Central memory CD8-positive, alpha-beta T cell (primary cell): ENCODE results near the gene ZNF438.
"Not testable (repeated sequence)": the region's sequence is repeated elsewhere in the genome, so short reads cannot be mapped to it uniquely, and the experiment has no call there.

ENCODE experiments used
- ATAC-seq: fragments of 150-1000 bp; cut with Tn5 transposase; replicated peaks from 2 replicates; pipeline ENCODE4 v1.10.0; 2022; ENCODE audit warnings: mild to moderate bottlenecking, moderate FRiP score, moderate number of reproducible peaks; ENCODE audit not compliant: poor library complexity, severe bottlenecking; ENCODE audit errors: extremely low read depth
- DNase-seq, 2 donors: peaks; one replicate each; pipeline ENCODE4 v3.0.0; 2021; ENCODE audit warnings: low spot score in 2 of 2
- H3K27ac Mint-ChIP-seq: one replicate; pipeline ENCODE4 v1.8.0; 2022; ENCODE audit warnings: low read depth, mild to moderate bottlenecking, moderate library complexity, mixed read lengths
- H3K27me3 Mint-ChIP-seq: one replicate; pipeline ENCODE4 v1.8.0; 2022; ENCODE audit warnings: mixed read lengths
- H3K36me3 Mint-ChIP-seq: one replicate; pipeline ENCODE4 v1.8.0; 2022; ENCODE audit warnings: mild to moderate bottlenecking, moderate library complexity, mixed read lengths; ENCODE audit not compliant: insufficient read depth
- H3K4me1 Mint-ChIP-seq: one replicate; pipeline ENCODE4 v1.8.0; 2022; ENCODE audit warnings: mixed read lengths
- H3K4me3 Mint-ChIP-seq: one replicate; pipeline ENCODE4 v1.8.0; 2022; ENCODE audit warnings: mild to moderate bottlenecking, moderate library complexity, mixed read lengths
- H3K9me3 Mint-ChIP-seq: one replicate; pipeline ENCODE4 v1.8.0; 2022; ENCODE audit warnings: mixed read lengths

Gene ZNF438

GRCh38 chr10:31036209-31036608 lies 4.5 kb upstream of the ZNF438 start:
- ATAC-seq (no peak), DNase-seq (no peak)
- H3K27ac Mint-ChIP-seq, result no peak overlapping the region
- H3K4me3 Mint-ChIP-seq, result no peak overlapping the region
- peaks cover 10% of the 10 kb centered on the region for H3K36me3 Mint-ChIP-seq
- H3K27me3 Mint-ChIP-seq, result no peaks in the 10 kb centered on the region
- H3K9me3 Mint-ChIP-seq, result no peaks in the 10 kb centered on the region
- no peaks in the 10 kb centered on the region for H3K4me1 Mint-ChIP-seq

- peaks cover 10% of the 10 kb centered on the region for H3K36me3 Mint-ChIP-seq
Measured at GRCh38 chr10:31035266-31035798, 3.7 kb upstream of the ZNF438 start.

GRCh38 chr10:31034098-31034909 lies 2.6 kb upstream of the ZNF438 start:
- no peaks in the 10 kb centered on the region for H3K9me3 Mint-ChIP-seq
- no peaks in the 10 kb centered on the region for H3K4me1 Mint-ChIP-seq
- H3K27me3 Mint-ChIP-seq, result no peaks in the 10 kb centered on the region
- no peak overlapping the region for H3K27ac Mint-ChIP-seq
- no peak overlapping the region for H3K4me3 Mint-ChIP-seq
- no peak for DNase-seq
- ATAC-seq, result no peak
- peaks cover 10% of the 10 kb centered on the region for H3K36me3 Mint-ChIP-seq

More at GRCh38 chr10:31035266-31035798, 3.7 kb upstream of the ZNF438 start:
- no peaks in the 10 kb centered on the region for H3K27me3 Mint-ChIP-seq
- H3K9me3 Mint-ChIP-seq, result no peaks in the 10 kb centered on the region
- H3K27ac Mint-ChIP-seq, result no peak overlapping the region
- no peaks in the 10 kb centered on the region for H3K4me1 Mint-ChIP-seq
- DNase-seq (no peak), ATAC-seq (no peak)
- no peak overlapping the region for H3K4me3 Mint-ChIP-seq

GRCh38 chr10:31033147-31033546 lies 1.5 kb upstream of the ZNF438 start:
- H3K27me3 Mint-ChIP-seq, result no peaks in the 10 kb centered on the region
- peak overlapping the region; percentile 88 for H3K4me3 Mint-ChIP-seq
- H3K27ac Mint-ChIP-seq, result peak overlapping the region; percentile 96
- no peaks in the 10 kb centered on the region for H3K9me3 Mint-ChIP-seq
- peaks cover 10% of the 10 kb centered on the region for H3K36me3 Mint-ChIP-seq
- no peak for DNase-seq
- no peaks in the 10 kb centered on the region for H3K4me1 Mint-ChIP-seq
- no peak for ATAC-seq

- H3K36me3 Mint-ChIP-seq, result peaks cover 10% of the 10 kb centered on the region
- no peaks in the 10 kb centered on the region for H3K4me1 Mint-ChIP-seq
- no peaks in the 10 kb centered on the region for H3K9me3 Mint-ChIP-seq
- DNase-seq (peak; percentile 88 to 95), ATAC-seq (peak; percentile 79)
- H3K27ac Mint-ChIP-seq, result peak overlapping the region; percentile 96
- no peaks in the 10 kb centered on the region for H3K27me3 Mint-ChIP-seq
- H3K4me3 Mint-ChIP-seq, result peak overlapping the region; percentile 88
Measured at GRCh38 chr10:31032258-31033132, 830 bp upstream of the ZNF438 start.

GRCh38 chr10:31031205-31031557 lies 484 bp downstream of the ZNF438 start:
- DNase-seq, result no peak
- H3K9me3 Mint-ChIP-seq, result no peaks in the 10 kb centered on the region
- no peaks in the 10 kb centered on the region for H3K4me1 Mint-ChIP-seq
- peak overlapping the region; percentile 96 for H3K27ac Mint-ChIP-seq
- no peak for ATAC-seq
- H3K4me3 Mint-ChIP-seq, result peak overlapping the region; percentile 88
- H3K27me3 Mint-ChIP-seq, result no peaks in the 10 kb centered on the region
- H3K36me3 Mint-ChIP-seq, result peaks cover 10% of the 10 kb centered on the region

GRCh38 chr10:31030800-31031199 lies 865 bp downstream of the ZNF438 start:
- H3K36me3 Mint-ChIP-seq, result peaks cover 10% of the 10 kb centered on the region
- H3K4me3 Mint-ChIP-seq, result peak overlapping the region; percentile 88
- no peaks in the 10 kb centered on the region for H3K9me3 Mint-ChIP-seq
- no peaks in the 10 kb centered on the region for H3K27me3 Mint-ChIP-seq
- no peaks in the 10 kb centered on the region for H3K4me1 Mint-ChIP-seq
- no peak overlapping the region for H3K27ac Mint-ChIP-seq
- ATAC-seq, result no peak
- DNase-seq, result no peak

- no peak for DNase-seq
- H3K27ac Mint-ChIP-seq, result no peak overlapping the region
Measured at GRCh38 chr10:31030260-31030659, 1.4 kb downstream of the ZNF438 start.

GRCh38 chr10:31028081-31028480 lies 3.6 kb downstream of the ZNF438 start:
- H3K27ac Mint-ChIP-seq, result no peak overlapping the region
- no peaks in the 10 kb centered on the region for H3K9me3 Mint-ChIP-seq
- H3K36me3 Mint-ChIP-seq, result peaks cover 10% of the 10 kb centered on the region
- H3K27me3 Mint-ChIP-seq, result no peaks in the 10 kb centered on the region
- no peak overlapping the region for H3K4me3 Mint-ChIP-seq
- H3K4me1 Mint-ChIP-seq, result no peaks in the 10 kb centered on the region
- ATAC-seq, result no peak
- DNase-seq, result no peak

More at GRCh38 chr10:31030260-31030659, 1.4 kb downstream of the ZNF438 start:
- no peaks in the 10 kb centered on the region for H3K4me1 Mint-ChIP-seq
- H3K4me3 Mint-ChIP-seq, result no peak overlapping the region
- ATAC-seq, result no peak
- H3K9me3 Mint-ChIP-seq, result no peaks in the 10 kb centered on the region
- peaks cover 10% of the 10 kb centered on the region for H3K36me3 Mint-ChIP-seq
- H3K27me3 Mint-ChIP-seq, result no peaks in the 10 kb centered on the region

GRCh38 chr10:31026279-31026678 lies 5.4 kb downstream of the ZNF438 start:
- H3K27ac Mint-ChIP-seq, DNase-seq, ATAC-seq, H3K4me3 Mint-ChIP-seq, H3K36me3 Mint-ChIP-seq, H3K27me3 Mint-ChIP-seq, H3K9me3 Mint-ChIP-seq, H3K4me1 Mint-ChIP-seq: not testable (repeated sequence)

GRCh38 chr10:31025142-31025541 lies 6.5 kb downstream of the ZNF438 start:
- Mint-ChIP-seq H3K4me1 (no peaks in the 10 kb centered on the region), H3K27me3 (no peaks in the 10 kb centered on the region), H3K4me3 (no peak overlapping the region), H3K36me3 (no peaks in the 10 kb centered on the region), H3K9me3 (no peaks in the 10 kb centered on the region), H3K27ac (no peak overlapping the region)
- no peak for DNase-seq
- no peak for ATAC-seq

GRCh38 chr10:31023558-31023957 lies 8.1 kb downstream of the ZNF438 start:
- no peak overlapping the region for H3K4me3 Mint-ChIP-seq
- H3K27ac Mint-ChIP-seq, result no peak overlapping the region

More at GRCh38 chr10:31023558-31023957, 8.1 kb downstream of the ZNF438 start:
- H3K9me3 Mint-ChIP-seq, result no peaks in the 10 kb centered on the region
- DNase-seq (no peak), ATAC-seq (no peak)
- no peaks in the 10 kb centered on the region for H3K27me3 Mint-ChIP-seq
- H3K36me3 Mint-ChIP-seq, result no peaks in the 10 kb centered on the region
- no peaks in the 10 kb centered on the region for H3K4me1 Mint-ChIP-seq
